ENCODE measurements around the gene DLL4. TPM values are rescaled to one million over a fixed set of nuclear protein-coding genes. Genes with fewer than 3 reads are reported as not detected.
A peak's percentile ranks its signal among the peaks of the same experiment; 100 is the strongest.

Gene DLL4
- total RNA-seq, 1 donor from 2014 or later, result 79.2 TPM

- DNase-seq (ENCODE audit: low read depth in 2 of 2), result peak; percentile 93 to 99
Observed at GRCh38 chr15:40906091-40906990, 22.8 kb upstream of the DLL4 start.

GRCh38 chr15:40906991-40907802, 21.9 kb upstream of the DLL4 start:
- DNase-seq (ENCODE audit: low read depth in 2 of 2), result peak; percentile 74 to 93

DNA sequence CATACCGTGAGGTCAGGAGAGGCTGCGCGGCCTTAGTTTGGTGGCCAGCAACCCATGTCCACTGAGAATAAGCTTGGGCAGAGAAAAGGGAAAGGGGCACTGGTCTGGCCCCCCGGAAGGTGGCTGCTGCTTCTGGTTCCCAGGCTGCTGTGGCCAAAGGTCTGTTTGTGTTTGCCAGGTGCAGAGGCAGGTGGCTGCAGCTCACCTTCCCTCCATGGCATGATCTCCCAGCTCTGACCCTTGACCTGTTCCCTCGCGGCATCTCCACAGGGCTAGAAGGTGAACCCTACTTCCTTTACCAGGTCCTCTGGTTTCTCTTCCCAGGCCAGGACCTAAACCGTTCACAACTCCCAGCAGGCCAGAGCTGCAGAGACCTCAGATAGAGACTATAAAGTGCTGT, 21.0 kb upstream of the DLL4 start:
- DNase-seq (ENCODE audit: low read depth in 2 of 2), result no peak

- DNase-seq (ENCODE audit: low read depth in 2 of 2), result no peak
Observed at GRCh38 chr15:40909662-40910630, 19.2 kb upstream of the DLL4 start.

GRCh38 chr15:40911141-40911540, 18.0 kb upstream of the DLL4 start:
- DNase-seq (ENCODE audit: low read depth in 2 of 2), result no peak

GRCh38 chr15:40911693-40912092, 17.4 kb upstream of the DLL4 start:
- no peak for DNase-seq (ENCODE audit: low read depth in 2 of 2)

DNA sequence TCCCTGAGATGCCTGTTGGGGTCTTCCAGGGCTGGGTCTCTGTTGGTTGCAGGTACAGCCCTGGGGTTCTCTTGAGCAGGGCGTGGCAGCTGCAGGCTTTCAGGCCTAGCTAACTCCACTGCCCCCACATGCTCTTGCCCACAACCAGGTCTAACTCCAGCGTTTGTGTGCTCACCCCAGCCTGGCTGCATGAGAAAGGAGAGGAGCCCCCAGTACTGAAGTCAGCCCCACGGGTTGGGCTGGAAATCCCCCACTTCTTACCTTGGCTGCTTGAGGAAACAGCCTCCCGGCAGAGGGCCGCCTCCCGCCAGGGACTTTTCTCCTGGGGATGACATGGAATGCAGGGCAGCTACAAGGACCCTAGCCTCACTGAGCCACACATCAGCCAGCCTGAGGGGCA, 16.7 kb upstream of the DLL4 start:
- DNase-seq (ENCODE audit: low read depth in 2 of 2), result no peak

- DNase-seq (ENCODE audit: low read depth in 2 of 2), result no peak
Observed at GRCh38 chr15:40914013-40914412, 15.1 kb upstream of the DLL4 start.

DNA sequence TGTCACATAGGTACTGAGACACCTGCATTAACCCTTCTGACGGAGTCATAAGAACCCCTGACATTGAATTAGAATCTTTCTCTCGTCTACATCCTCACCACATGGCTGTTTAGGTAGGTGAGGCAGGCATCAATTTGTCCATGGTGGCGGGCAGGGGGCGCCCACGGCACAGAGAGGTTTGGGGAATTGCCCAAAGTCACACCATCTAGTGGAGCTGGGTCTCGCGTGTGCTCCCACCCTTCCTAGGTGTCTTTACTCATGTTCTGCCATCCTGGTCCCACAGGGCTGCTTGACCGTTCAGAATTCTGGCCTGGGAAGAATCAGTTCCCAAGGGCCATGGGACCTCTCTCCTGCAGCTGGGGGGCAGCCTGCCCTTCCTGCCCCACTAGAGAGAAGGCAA, 14.7 kb upstream of the DLL4 start:
- DNase-seq (ENCODE audit: low read depth in 2 of 2), result no peak

DNA sequence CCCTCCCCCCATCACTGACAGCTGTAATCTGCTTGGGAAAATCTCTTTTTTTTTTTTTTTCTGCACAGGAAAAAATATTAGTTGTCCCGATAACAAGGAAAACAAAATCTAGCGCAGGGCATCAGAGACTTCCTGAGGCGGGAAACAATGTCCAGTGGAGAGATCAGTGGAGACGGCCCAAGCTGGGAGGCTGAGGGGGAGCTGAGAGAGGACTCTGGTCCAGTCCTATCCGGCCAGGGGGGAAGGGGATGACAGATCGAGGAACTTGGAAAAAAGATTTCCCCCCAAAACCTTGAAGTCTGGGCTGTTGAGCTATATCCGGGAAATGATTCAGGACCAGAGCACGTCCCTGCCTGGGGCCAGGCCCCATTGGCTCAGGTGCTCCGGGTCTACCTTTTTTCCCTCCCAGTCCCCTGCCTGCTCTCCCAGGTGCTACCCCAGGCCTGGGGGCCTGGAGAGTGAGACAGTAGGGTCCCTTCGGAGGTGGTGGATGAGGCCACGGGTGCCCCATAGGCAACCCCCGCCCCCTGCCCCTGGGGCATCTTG, 14.0 kb upstream of the DLL4 start:
- DNase-seq (ENCODE audit: low read depth in 2 of 2), result peak in 1 of 2 donors; percentile 63

GRCh38 chr15:40915679-40916078, 13.5 kb upstream of the DLL4 start:
- no peak for DNase-seq (ENCODE audit: low read depth in 2 of 2)

DNA sequence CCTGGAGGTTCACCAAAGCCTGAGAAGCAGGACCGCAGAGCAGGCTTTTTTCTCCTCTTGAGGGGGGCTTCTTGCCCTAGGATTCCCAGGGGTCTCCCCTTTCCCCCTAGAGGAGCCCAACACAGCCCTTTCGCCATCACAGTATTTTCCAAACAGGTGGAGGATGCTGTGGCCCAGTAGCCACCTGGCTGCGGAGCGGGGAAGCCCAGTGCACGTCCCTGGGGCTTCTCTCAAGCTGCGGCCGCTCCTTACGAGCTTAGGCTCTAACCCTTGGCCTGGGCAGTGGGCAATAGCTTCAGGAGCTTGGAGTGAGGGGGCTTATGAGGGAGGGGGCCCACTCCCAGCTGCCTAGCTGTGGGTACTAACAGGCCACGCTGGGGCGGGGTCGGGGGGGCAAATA, 11.6 kb upstream of the DLL4 start:
- DNase-seq (ENCODE audit: low read depth in 2 of 2), result no peak

- peak in 1 of 2 donors; percentile 85 for DNase-seq (ENCODE audit: low read depth in 2 of 2)
Observed at GRCh38 chr15:40918146-40918798, 10.9 kb upstream of the DLL4 start.

- peak in 1 of 2 donors; percentile 89 for DNase-seq (ENCODE audit: low read depth in 2 of 2)
Observed at GRCh38 chr15:40918799-40919392, 10.2 kb upstream of the DLL4 start.

GRCh38 chr15:40921949-40922607, 7.1 kb upstream of the DLL4 start:
- no peak for DNase-seq (ENCODE audit: low read depth in 2 of 2)

GRCh38 chr15:40922608-40923005, 6.5 kb upstream of the DLL4 start:
- no peak for DNase-seq (ENCODE audit: low read depth in 2 of 2)

DNA sequence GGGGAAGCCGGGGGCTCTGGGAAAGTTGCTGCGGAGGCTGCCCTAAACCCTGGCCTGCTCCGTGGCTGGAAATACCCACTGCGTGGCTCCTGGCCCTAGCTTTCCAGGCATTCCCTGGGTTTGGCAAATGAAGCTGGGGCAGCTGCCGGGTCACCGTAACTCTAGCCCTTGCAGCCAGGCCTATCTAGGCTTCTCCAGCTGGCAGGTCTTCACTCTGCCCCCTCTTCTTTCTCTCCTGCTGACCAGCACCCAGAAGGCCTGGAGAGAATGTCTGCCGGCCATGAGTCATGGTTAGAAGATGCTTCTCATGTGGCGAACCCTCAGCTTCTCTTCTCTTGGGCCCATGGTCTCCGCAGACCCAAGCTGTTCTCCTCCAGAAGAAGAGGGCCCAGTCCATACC, 5.6 kb upstream of the DLL4 start:
- no peak for DNase-seq (ENCODE audit: low read depth in 2 of 2)

DNA sequence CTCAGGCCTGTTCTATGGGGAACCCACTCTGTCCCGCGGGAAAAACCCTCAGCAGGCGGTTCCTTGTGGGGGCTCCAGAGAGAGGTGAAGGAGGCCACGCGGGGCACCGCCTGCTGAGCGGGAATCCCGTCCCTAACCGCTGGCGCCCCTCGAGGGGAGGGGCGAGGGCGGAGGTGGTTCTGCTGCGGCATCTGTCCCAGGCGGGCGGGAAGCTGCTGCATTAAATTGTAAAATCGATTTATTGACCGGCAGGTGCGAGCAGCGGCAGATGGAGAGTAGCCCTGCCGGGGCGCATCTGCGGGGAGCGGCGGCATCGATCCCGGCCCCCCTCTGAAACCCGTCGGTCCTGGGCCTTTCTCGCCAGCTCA, 3.7 kb upstream of the DLL4 start:
- DNase-seq (ENCODE audit: low read depth in 2 of 2), result no peak

- no peak for DNase-seq (ENCODE audit: low read depth in 2 of 2)
Observed at GRCh38 chr15:40925863-40926658, 3.1 kb upstream of the DLL4 start.

Data from dermis microvascular lymphatic vessel endothelial cell (primary cell).